Effector memory CD4-positive, alpha-beta T cell (primary cell): Measurements from ENCODE around the gene SH3RF3.

ENCODE experiments used
- DNase-seq, 3 donors: peaks; one replicate each; pipeline ENCODE4 v3.0.0-alpha.2; 2020
- H3K27ac ChIP-seq: 2 replicates; pipeline ENCODE4 v1.7.0; 2013; ENCODE audit warnings: mild to moderate bottlenecking, low read length, moderate library complexity; ENCODE audit not compliant: insufficient read depth, poor library complexity, severe bottlenecking
- H3K27me3 ChIP-seq: replicated peaks from 2 replicates; pipeline ENCODE4 v1.7.0; 2013; ENCODE audit warnings: mild to moderate bottlenecking, low read length; ENCODE audit not compliant: insufficient read depth, control insufficient read depth, poor library complexity, severe bottlenecking
- H3K36me3 ChIP-seq: 2 replicates; pipeline ENCODE4 v1.7.0; 2013; ENCODE audit warnings: mild to moderate bottlenecking, low read length, moderate library complexity; ENCODE audit not compliant: control insufficient read depth, insufficient read depth
- H3K4me1 ChIP-seq: 2 replicates; pipeline ENCODE4 v1.7.0; 2013; ENCODE audit warnings: low read length, mild to moderate bottlenecking; ENCODE audit not compliant: control insufficient read depth, insufficient read depth, poor library complexity, severe bottlenecking
- H3K4me3 ChIP-seq: 2 replicates; pipeline ENCODE4 v1.7.0; 2013; ENCODE audit warnings: low read length, low read depth, mild to moderate bottlenecking; ENCODE audit not compliant: insufficient read depth, poor library complexity, severe bottlenecking
- H3K9me3 ChIP-seq: 2 replicates; pipeline ENCODE4 v1.7.0; 2013; ENCODE audit warnings: mild to moderate bottlenecking, low read length, moderate library complexity; ENCODE audit not compliant: control insufficient read depth

Gene SH3RF3

DNA sequence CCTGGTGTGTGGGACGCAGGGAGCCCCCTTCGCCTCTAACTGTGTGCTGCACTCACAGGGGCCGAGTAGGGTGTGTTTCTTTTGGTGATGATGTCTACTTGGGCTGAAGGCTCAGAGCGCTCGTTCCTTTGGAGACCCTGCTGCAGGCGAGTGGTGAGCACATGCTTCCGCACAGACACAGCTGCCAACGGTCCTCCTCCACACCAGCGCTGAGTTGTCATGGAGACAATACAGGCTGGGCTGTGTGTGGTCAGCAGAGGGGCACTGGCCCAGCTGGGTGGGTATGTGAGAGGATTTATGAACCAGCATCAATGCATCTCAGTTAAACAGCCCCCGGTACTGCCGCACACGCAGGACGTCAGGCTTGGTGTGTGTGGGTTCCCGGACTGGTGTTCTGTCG, 143.5 kb downstream of the SH3RF3 start:
- Histone ChIP-seq H3K9me3 (no peaks in the 10 kb centered on the region), H3K36me3 (no peaks in the 10 kb centered on the region), H3K27me3 (no peaks in the 10 kb centered on the region)

DNA sequence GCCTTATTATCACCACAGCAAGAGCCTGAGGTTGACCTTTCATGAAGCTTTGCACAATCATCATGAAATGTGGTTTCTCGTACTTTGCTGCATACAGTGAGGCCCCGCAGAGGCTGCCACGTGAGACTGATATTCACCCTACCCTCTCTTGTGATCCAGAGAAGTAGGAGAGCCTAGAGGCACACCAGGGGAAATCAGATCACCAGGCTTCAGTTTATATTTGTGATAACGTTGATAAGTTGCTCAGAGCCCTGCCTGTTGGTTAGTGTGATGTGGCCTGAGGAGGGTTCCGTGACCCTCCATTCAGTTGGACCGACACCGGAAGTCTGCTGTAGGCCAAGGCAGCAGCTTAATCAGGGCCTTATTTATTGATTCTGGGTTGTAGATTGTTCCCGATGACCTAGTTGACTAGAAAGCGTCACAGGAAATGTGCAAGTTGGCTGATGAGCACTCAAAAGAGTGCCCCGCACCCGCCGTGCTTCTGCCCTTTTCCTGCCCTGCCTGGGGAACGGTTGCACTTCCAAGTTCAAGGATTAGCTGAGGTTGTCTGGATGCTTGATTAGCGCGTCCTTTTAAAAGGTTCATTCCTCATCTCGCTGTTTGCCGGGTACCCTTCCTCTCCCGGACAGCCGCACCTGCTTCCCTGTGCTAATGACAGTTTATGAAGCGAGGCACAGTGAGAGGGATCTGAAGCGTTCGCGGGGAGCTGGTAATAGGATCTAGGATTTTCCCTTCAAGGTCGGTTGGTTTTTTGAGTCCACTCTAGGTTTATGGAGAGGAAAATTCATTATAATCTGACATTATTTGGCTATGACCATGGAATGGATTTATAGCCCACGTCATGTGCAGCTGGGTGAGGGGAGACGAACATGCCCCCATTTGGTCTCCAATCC, 146.4 kb downstream of the SH3RF3 start:
- no peak overlapping the region for H3K27ac ChIP-seq
- no peak for DNase-seq

More for the DNA sequence above, 143.5 kb downstream of the SH3RF3 start:
- H3K4me3 ChIP-seq = no peak overlapping the region
- H3K27ac ChIP-seq = no peak overlapping the region
- H3K4me1 ChIP-seq = no peaks in the 10 kb centered on the region
- DNase-seq = no peak

DNA sequence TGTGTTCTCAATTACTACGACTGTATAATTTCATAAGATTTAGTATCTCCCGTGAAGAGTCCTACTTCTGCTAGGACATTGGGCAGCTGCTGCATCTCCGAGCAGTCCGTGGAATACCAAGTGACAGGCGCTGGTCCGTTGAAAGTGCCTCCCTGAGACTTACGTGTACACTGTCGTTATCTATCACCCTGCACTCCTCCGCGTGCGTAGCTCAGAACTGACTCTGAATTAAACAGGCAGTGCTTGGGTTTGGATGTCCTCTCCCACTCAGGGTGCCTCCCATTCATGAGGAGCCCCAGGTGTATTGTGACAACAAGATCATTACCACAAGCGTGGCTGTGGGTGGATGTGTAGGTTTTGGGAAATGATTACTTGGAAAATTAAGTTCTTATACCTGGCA, 148.4 kb downstream of the SH3RF3 start:
- Histone ChIP-seq H3K4me1 (no peaks in the 10 kb centered on the region), H3K27me3 (no peaks in the 10 kb centered on the region), H3K4me3 (no peak overlapping the region), H3K36me3 (no peaks in the 10 kb centered on the region), H3K9me3 (no peaks in the 10 kb centered on the region), H3K27ac (no peak overlapping the region)
- no peak for DNase-seq

More for the DNA sequence above, 146.4 kb downstream of the SH3RF3 start:
- no peaks in the 10 kb centered on the region for H3K36me3 ChIP-seq
- no peaks in the 10 kb centered on the region for H3K27me3 ChIP-seq
- H3K9me3 ChIP-seq = no peaks in the 10 kb centered on the region
- no peak overlapping the region for H3K4me3 ChIP-seq
- H3K4me1 ChIP-seq = no peaks in the 10 kb centered on the region

DNA sequence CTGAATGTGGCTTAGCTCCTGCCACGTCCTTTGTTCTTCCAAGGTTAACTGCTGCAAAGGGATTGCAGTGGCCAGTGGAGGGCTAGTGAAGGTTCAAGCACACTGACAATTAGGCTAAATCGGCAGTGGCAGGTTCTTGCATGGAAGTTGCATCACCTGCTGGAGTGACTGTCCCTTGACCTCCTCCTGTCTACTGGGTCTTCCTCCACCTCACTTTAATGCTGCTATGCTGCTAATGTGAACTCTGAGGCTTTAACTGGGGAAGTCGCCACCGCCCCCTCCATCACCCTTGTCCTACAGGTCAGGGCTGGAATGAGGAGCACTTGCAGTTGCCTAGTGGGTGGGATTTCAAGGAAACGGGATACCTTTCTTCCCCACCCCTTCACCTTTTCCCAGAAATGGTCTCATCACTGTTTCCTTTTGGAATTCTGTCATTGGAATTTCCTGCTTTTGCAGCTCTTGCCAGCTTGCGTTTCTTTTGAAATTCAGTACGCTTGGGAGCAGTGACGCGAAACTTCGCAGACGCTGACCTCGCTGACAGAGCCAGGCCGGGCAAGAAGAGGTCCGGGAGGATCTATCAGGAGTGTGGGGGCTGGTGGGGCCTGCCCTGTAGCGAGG, 150.3 kb downstream of the SH3RF3 start:
- H3K9me3 ChIP-seq = no peaks in the 10 kb centered on the region
- H3K27me3 ChIP-seq = no peaks in the 10 kb centered on the region
- no peak for DNase-seq
- no peaks in the 10 kb centered on the region for H3K4me1 ChIP-seq
- no peaks in the 10 kb centered on the region for H3K36me3 ChIP-seq
- no peak overlapping the region for H3K4me3 ChIP-seq
- no peak overlapping the region for H3K27ac ChIP-seq

DNA sequence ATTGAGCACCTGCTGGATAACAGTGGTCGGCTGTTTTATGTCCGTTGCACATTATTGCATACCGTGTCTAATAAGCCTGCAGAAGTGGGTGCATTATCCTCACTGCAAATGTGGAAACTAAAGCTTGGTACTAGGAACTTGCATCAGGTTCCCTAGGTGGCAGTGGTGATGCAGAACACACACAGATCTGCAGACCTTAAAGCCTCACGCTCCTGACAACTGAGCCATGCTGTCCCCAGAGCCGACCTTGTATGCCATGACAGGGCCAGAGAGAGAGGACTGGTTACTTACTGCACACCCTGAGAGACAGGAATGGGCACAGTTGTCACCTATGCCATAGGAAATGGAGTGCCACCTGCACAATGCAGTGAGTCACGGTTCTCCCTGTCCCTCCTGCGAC, 151.8 kb downstream of the SH3RF3 start:
- Histone ChIP-seq H3K4me1 (no peaks in the 10 kb centered on the region), H3K4me3 (no peak overlapping the region), H3K27me3 (no peaks in the 10 kb centered on the region), H3K36me3 (no peaks in the 10 kb centered on the region), H3K27ac (no peak overlapping the region), H3K9me3 (no peaks in the 10 kb centered on the region)
- no peak for DNase-seq

DNA sequence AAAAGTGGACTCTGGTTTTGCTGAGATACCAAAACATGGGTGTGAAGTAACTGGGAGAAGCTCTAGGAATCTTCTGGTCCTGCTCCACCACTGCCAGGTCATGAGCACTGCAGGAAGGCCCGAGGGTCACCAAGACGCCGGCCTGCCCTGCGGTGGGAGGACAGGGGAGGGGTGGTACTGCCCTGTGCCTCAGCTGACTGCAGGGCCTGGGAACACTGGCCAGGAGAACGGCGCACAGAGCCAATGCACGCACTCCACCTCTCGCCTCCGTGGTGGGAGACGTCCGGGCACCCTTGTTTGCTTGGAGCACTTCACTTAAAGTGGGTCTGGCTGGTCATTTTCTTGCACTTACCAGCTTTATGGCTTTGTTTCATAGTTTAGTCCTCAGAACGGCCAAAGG, 153.4 kb downstream of the SH3RF3 start:
- Histone ChIP-seq H3K36me3 (no peaks in the 10 kb centered on the region), H3K4me3 (no peak overlapping the region), H3K9me3 (no peaks in the 10 kb centered on the region), H3K27ac (no peak overlapping the region), H3K4me1 (no peaks in the 10 kb centered on the region), H3K27me3 (no peaks in the 10 kb centered on the region)
- DNase-seq = no peak

DNA sequence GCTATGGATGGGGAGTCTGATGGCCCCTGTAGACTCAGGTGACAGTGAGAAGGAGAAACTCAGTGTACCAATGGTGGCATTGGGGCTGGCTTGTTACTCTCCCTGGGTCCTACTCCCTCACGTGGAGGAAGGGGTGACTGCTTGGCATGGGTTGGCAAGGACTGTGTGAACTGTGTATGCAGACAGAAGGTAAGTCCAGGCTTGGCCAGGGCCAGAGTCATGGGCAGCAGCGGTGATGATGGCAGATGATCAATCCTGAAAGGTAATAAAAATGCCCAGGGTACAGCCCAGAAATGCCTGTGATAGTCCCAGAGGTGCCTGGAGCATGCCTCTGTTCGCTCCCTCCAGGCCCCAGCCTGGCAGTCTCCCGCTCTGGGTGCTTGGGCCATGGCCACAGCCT, 153.9 kb downstream of the SH3RF3 start:
- H3K9me3 ChIP-seq = no peaks in the 10 kb centered on the region
- H3K27me3 ChIP-seq = no peaks in the 10 kb centered on the region
- H3K4me3 ChIP-seq = no peak overlapping the region
- H3K27ac ChIP-seq = no peak overlapping the region
- no peak for DNase-seq
- H3K36me3 ChIP-seq = no peaks in the 10 kb centered on the region
- no peaks in the 10 kb centered on the region for H3K4me1 ChIP-seq

DNA sequence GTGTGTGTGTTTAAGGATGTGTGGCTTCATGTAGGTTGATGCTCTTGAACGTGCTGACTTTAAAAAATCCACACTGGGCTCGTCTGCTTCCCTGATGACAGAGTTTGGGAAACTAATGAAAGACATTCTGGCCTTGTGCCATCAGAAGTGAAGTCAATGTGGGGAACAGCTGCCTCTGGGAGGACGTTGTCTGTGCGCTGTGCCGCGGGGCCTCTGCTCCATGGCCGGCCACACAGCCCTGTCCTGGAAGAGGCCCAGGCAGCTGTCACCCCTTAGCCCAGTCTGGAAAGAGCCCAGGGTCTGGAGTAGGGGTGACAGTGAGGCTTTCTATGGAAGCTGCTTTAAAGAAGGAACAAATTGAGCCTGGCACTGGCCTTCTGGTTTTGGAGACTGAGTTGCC, 155.8 kb downstream of the SH3RF3 start:
- Histone ChIP-seq H3K4me1 (no peaks in the 10 kb centered on the region), H3K9me3 (no peaks in the 10 kb centered on the region), H3K27ac (no peak overlapping the region), H3K36me3 (no peaks in the 10 kb centered on the region), H3K27me3 (no peaks in the 10 kb centered on the region), H3K4me3 (no peak overlapping the region)
- no peak for DNase-seq

DNA sequence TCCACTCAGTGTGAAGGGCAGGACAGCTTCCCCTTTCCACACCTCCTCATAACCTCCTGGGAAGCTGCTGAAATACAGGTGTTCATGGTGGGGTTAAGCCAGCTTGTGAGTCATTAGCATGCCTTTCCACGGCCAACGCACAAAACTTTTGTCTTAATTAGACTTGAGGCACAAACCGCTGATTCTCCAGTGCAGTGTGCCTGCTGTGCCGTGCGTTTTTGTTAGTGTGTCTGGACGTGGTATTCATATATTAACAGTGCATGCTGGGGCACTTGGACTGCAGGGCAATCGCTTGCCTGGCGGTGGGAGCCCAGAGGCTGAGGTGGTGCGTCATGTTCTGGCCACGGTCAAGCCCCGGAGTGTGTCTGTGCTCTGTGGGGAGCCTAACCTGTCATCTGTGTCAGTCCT, 156.2 kb downstream of the SH3RF3 start:
- Histone ChIP-seq H3K9me3 (no peaks in the 10 kb centered on the region), H3K27ac (no peak overlapping the region), H3K4me1 (no peaks in the 10 kb centered on the region), H3K4me3 (no peak overlapping the region), H3K27me3 (no peaks in the 10 kb centered on the region), H3K36me3 (no peaks in the 10 kb centered on the region)
- no peak for DNase-seq

DNA sequence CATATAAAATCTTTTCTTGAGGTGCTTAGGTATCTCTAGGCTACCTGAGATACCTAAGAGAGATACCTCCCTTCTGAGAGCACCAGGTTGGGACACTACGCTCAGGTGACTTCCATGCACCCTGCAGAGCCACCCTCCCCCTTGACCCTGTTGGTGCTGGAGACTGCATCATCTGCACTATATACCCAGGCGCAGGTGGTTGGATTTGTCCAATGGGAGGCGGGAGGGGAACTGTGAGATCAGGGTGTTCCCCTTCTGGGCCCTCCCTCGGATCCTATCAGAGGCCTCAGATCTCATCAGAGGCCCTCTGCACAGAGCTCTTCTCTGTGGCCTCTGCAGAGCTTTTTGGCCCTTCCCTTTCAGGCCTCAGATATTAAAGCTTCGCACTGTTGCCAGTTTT, 158.4 kb downstream of the SH3RF3 start:
- H3K9me3 ChIP-seq = no peaks in the 10 kb centered on the region
- H3K27me3 ChIP-seq = no peaks in the 10 kb centered on the region
- no peak overlapping the region for H3K4me3 ChIP-seq
- H3K27ac ChIP-seq = no peak overlapping the region
- DNase-seq = no peak
- no peaks in the 10 kb centered on the region for H3K36me3 ChIP-seq
- no peaks in the 10 kb centered on the region for H3K4me1 ChIP-seq
